GM19351 (cell line): Measurements from ENCODE around the gene TYMP.

ENCODE experiments used
- ATAC-seq: cut with Tn5 transposase; IDR thresholded peaks from one replicate; pipeline ENCODE4 v1.9.1; 2021; ENCODE audit warnings: mild to moderate bottlenecking, moderate library complexity; ENCODE audit not compliant: unreplicated experiment

The TYMP gene

GRCh38 chr22:50529897-50530579 lies at the start of gene TYMP:
Gene TYMP (minus strand): TSS chr22:50530012. CDS start chr22:50529709, 303 bp downstream.
- no peak for ATAC-seq

DNA sequence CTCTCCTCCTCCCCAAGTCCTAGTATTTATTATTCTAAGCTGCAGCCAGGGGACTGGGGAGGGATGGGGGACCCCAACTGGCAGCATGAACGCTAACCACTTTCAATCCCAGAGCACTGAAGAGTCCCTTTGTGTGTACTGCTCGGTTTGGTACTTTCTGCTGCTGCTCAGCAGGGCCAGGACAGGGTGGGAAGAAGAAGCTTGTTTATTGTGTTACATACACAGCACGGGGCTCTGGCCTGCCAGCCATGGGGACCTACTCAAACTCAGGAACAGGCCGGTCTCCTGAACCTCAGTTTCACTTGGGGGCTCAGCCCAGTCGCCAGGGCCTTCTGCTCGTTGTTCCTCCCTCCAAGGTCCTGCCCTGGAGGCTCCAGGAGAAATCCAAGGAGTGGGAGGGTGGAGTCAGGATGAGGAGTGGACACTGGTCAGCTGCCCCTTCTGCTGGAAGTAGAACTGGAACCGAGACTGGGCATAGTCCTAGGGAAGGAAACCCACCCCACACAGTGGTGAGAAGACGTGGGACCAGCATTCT lies 49.0 kb upstream of the TYMP start:
- no peak for ATAC-seq

- ATAC-seq, result no peak
These were observed 48.4 kb upstream of the TYMP start, which contains the start of gene CPT1B for GRCh38 chr22:50577987-50578775. Gene CPT1B (minus strand): TSS chr22:50578427. CDS start chr22:50577915, 512 bp downstream.

DNA sequence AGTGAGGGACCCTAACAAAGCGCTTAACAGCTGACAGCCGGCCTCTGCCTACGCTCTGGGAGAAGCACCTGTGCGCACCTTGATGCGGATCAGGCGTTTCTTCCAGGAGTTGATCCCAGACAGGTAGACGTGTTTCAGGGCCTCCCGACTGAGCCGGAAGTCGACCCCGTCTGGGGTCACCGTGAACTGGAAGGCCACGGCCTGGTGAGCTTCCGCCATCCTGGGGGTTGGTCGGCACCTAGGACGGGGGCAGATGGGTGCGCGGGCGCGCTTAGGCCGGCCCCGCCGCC lies 47.8 kb upstream of the TYMP start:
- ATAC-seq, result no peak

- no peak for ATAC-seq
These were observed 47.2 kb upstream of the TYMP start for GRCh38 chr22:50576806-50577696.

DNA sequence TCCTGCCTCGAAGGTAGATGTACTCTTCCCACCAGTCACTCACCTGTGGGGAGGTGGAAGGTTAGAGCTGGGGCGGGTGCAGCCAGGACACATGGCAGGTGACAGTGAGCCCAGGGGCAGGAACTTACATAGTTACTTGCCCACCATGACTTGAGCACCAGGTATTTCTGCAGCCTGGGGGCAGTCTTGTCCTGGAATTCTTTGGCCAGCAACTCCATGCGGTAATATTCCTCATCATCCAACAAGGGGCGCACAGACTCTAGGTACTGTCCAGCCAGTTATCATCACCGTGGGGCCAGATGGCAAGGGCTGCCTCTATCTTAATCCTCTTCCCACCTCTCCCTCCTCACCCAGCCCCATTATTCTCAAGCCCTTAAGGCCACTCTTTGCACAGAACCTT lies 46.3 kb upstream of the TYMP start:
- ATAC-seq, result no peak

- ATAC-seq, result no peak
These were observed 45.7 kb upstream of the TYMP start for GRCh38 chr22:50575426-50575941.

DNA sequence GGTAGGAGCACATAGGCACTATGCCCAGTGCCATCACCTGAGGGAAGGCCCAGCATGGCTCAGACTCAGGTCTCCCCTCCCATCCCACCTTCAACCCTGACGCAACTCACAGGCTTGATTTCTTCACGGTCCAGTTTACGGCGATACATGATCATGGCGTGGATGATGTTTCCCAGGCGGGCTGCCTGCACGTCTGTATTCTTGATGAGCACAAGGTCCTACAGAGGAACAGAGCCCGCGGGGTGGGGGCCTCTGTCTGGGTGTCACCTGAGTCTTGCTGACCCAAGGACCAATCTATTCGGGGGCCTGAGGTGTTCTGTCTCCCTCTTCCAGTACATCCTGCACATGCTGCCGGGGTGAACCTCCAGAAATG lies 44.6 kb upstream of the TYMP start:
- ATAC-seq, result no peak

DNA sequence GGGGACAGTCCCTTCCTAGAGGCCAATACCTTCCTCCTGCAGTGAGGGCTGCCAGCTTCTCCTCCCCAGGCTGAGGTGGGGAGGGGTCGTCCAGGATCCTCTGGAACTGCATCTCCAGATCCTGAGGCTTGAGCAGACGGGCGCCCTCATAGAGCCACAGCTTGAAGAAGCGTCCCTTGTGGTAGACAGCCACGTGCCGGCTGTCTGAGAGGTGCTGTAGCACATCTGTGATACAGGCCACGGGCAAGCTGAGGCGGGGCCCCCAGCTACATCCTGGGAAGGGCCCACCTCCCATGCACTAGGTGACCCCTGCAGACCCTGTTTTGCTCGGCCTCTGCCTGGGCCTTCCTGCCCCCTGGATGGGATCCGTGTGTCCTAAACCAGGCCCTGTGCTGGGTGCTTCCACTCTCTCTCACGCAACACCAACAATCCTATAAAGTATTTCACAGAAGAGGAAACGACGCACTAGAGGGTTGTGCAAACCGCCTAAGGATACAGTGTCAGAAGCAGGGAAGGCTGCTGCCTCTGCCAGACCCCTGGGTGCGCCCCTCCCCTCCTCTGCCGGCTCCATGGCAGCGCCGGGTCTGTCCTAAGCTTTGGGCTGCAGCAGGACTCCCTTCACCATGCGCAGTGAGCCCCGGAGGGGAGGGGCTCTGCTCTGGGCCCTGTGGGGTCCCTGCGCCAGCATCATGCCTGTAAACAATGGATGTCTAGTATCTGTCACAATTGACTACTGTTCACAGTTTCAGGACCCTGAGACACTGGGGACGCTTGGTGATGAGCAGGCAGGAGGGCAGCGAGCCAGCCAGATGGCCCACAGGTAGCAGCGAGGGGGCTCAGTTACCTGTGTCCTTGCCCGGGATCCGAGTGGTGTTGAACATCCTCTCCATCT lies 43.9 kb upstream of the TYMP start:
- no peak for ATAC-seq

DNA sequence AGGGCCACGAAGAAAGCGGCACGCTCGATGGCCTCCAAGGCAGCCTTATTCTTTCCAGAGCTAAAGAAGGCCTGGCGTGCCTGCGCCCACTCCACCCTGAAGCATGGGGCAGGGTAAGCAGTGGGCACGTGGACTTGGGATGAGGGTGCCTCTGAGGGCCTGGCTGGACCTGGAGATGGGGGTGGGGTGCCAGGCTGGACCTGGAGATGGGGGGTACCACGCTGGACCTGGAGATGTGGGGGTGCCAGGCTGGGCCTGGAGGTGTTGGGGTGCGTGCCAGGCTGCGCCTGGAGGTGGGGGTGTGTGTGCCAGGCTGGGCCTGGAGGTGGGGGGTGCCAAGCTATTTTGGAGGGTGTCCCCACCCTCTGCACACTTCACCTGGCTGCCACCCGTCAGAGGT lies 43.2 kb upstream of the TYMP start:
- ATAC-seq, result no peak

DNA sequence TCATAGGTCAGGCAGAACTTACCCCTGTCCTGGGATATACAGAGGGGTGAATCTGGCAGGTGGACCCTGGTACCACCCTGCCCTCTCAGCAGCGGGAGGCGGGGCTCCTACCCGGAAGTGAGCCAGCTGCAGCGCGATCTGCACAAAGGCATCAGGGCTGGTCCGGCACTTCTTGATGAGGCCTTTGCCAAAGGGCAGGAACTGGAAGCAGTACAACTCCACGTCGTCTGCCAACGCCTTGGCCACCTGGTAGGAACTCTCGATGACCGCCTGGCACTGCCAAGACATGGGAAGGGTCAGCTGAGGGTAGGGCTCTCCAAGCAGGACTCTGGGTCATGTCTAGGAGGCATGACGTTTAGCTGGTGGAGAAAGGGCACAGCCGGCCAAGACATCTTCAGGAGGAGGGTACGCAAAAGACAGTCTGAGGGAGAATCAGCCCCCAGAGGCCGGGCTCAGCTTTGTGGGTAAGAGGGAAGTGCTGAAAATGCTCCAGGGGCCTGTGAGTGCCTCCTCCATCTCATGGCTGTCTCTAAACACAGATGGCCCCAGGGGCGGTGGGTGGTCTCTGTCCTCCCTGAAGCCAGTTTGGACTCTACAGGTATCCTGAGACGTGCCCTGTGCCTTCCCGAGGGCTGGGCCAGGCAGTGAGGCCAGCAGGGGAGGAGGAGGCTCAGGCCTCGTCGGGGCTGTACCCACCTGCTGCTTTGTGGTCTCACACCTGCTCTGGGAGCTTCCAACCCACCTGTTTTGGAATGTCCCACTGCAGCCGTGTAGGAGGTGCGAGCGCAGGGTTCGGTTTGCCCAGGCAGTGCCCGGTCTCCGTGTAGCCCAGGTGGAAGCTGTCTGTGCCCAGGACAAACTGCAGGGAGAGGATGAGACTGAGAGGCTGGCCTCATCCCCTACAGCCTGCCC lies 41.7 kb upstream of the TYMP start:
- no peak for ATAC-seq

- no peak for ATAC-seq
These were observed 41.0 kb upstream of the TYMP start for GRCh38 chr22:50570861-50571260.

- no peak for ATAC-seq
These were observed 40.2 kb upstream of the TYMP start for GRCh38 chr22:50569896-50570535.

- no peak for ATAC-seq
These were observed 39.2 kb upstream of the TYMP start for GRCh38 chr22:50569041-50569459.

DNA sequence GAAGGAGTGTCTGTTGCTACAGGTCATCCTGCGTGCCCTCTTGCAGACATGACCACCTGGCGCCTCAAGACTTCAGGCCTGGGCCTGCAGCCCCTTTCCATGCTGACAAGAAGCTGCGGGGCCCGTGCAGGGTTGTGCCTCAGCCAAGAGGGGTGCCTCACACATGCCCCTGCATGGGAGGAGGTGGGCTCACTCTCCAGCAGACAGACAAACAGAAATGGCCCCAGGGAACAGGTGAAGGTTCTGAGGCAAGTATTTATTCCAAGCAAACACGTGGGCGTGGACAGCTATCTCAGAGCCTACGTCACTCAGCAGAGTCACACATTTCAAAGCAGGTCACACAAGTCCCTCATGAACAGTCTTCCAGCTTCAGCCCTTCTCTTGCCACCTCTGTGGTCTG lies 38.8 kb upstream of the TYMP start:
- no peak for ATAC-seq

DNA sequence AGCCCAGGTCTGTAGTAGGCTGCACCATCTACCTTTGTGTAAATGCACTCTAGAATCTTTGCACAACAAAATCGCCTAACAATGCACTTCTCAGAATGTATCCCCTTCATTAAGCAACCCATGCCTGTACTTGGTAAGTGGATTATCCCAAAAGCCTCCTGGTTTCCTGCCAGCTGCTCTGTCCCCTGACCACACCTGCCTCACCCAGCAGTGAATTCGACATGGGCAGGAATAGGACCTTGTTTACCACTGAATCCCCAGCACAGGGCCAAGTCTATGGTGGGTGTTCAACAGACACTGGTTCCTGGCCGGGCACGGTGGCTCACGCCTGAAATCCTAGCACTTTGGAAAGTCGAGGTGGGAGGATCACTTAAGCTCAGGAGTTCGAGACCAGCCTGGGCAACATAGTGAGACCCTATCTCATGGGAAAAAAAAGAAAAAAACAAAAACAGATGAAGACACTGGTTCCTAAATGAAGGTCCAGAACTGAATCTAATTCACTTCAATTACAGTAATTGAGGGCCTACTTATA lies 38.0 kb upstream of the TYMP start:
- ATAC-seq, result no peak

DNA sequence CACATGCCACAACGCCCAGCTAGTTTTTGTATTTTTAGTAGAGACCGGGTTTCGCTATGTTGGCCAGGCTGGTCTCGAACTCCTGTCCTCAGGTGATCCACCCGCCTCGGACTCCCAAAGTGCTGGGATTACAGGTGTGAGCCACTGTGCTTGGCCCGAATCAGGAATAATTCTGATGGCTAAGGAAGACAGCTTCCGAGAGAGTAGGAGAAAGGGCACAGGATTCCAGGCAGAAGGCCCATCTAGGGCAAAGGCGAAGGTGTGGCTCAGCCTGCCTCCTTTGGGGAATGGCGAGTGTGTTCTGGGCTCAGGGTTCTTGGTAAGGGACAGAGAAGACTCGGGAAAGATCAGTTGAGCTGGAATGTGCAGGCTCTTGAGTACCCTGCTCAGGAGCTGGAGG lies 34.5 kb upstream of the TYMP start:
- ATAC-seq, result no peak

DNA sequence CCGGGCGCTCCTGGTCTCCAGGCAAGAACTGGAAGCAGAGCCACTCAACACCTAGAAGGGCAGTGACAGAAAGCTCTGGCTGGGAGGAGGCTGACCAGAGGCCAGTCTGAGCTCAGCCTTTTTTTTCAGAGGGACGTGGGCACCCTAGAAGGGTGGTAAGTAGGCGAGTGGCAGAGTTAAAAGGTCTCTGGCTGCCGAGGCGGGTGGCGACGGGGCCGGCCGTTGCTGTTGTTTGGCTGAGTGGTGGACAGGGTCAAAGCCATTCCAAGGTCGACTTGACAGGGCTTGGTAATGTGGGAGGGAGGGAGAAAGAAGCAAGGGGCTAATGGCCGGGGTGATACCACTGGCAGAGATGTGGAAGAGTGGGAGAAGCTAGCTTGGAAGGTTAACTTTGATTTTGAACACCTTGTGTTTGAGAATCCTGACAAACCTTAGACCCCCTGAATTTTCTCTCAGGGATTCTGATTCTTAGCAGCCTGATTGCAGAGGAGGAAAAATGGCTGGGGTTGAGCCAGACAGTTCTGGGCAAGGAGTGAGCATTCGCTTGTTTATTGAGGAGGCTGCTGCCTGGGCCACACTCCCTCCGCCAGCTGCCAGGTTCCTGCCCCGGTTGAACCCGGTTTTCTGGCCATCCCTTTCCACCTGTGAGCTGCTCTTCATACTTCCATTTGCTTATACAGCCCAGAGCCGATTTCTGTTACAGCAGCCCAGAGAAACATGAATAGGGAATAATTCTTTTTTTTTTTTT lies 33.8 kb upstream of the TYMP start:
- no peak for ATAC-seq
